PC-9 (cell line): ENCODE results near the gene TUBA4B. TPM values are rescaled to one million over a fixed set of nuclear protein-coding genes. Genes with fewer than 3 reads are reported as not detected.
A peak's percentile ranks its signal among the peaks of the same experiment; 100 is the strongest.

Experiments used
- BruUV-seq: library from RNA; stranded (reverse); fragments of 400-500 nt; replicated peaks from 2 replicates; lab custom pipeline; 2021; lab: Mats Ljungman, UMichigan
- CTCF ChIA-PET: fragments of 300-600 bp; sonication (Branson Sonifier 250); formaldehyde crosslinking; loops from one replicate; lab custom pipeline; 2022; ENCODE audit warnings: antibody characterized with exemption; lab: Charles Lee
- POLR2A ChIA-PET: fragments of 300-600 bp; sonication (Branson Sonifier 250); formaldehyde crosslinking; loops from one replicate; lab custom pipeline; 2022; ENCODE audit warnings: antibody characterized with exemption; ENCODE audit not compliant: unreplicated experiment; lab: Charles Lee
- DNase-seq, 2 experiments: peaks; one replicate each; pipeline versions ENCODE4 v3.0.0 to v3.0.0-alpha.2; 2015 to 2022; ENCODE audit warnings: mixed read lengths in 1 of 2
- H2AFZ ChIP-seq: fragments of 200-600 bp; sonication (generic); 2 replicates; pipeline ENCODE4 v1.8.1; 2017; ENCODE audit warnings: antibody characterized with exemption
- H3F3A ChIP-seq: fragments of 200-600 bp; sonication (generic); 2 replicates; pipeline ENCODE4 v1.8.1; 2017; ENCODE audit warnings: antibody characterized with exemption, mild to moderate bottlenecking, low read depth; ENCODE audit not compliant: insufficient read depth
- H3K27ac ChIP-seq: fragments of 200-600 bp; sonication (generic); 2 replicates; pipeline ENCODE4 v1.6.1; 2016; ENCODE audit warnings: mixed run types
- H3K27me3 ChIP-seq: fragments of 200-600 bp; sonication (generic); 2 replicates; pipeline ENCODE4 v1.6.1; 2016; ENCODE audit warnings: low read depth, mixed run types; ENCODE audit not compliant: insufficient read depth
- H3K36me3 ChIP-seq: fragments of 200-600 bp; sonication (generic); 2 replicates; pipeline ENCODE4 v1.6.1; 2016; ENCODE audit warnings: low read depth, mixed run types
- H3K4me1 ChIP-seq: fragments of 200-600 bp; sonication (generic); replicated peaks from 2 replicates; pipeline ENCODE4 v1.6.1; 2016; ENCODE audit warnings: mixed run types; ENCODE audit not compliant: insufficient read depth
- H3K4me2 ChIP-seq: fragments of 200-600 bp; sonication (generic); 2 replicates; pipeline ENCODE4 v1.6.1; 2017; ENCODE audit warnings: mixed run types
- H3K4me3 ChIP-seq: fragments of 200-600 bp; sonication (generic); 2 replicates; pipeline ENCODE4 v1.6.1; 2016; ENCODE audit warnings: mixed run types
- H3K79me2 ChIP-seq: fragments of 200-600 bp; sonication (generic); 2 replicates; pipeline ENCODE4 v1.6.1; 2017; ENCODE audit warnings: low read depth, mixed run types
- H3K9me2 ChIP-seq: fragments of 200-600 bp; sonication (generic); 2 replicates; pipeline ENCODE4 v1.8.1; 2017; ENCODE audit warnings: mild to moderate bottlenecking; ENCODE audit not compliant: insufficient read depth
- H3K9me3 ChIP-seq: fragments of 200-600 bp; sonication (generic); 2 replicates; pipeline ENCODE4 v1.8.1; 2016; ENCODE audit warnings: low read depth; ENCODE audit not compliant: insufficient read depth
- H4K20me1 ChIP-seq: fragments of 200-600 bp; sonication (generic); 2 replicates; pipeline ENCODE4 v1.8.1; 2017; ENCODE audit not compliant: insufficient read depth
- CTCF ChIP-seq: fragments of 200-600 bp; sonication (generic); conservative IDR thresholded peaks from 2 replicates; pipeline ENCODE4 v1.6.1; 2017; ENCODE audit warnings: mixed run types, antibody characterized with exemption, mild to moderate bottlenecking, moderate library complexity
- EZH2 ChIP-seq: fragments of 200-600 bp; sonication (generic); IDR thresholded peaks from 2 replicates; pipeline ENCODE4 v1.8.0; 2017; ENCODE audit warnings: antibody characterized with exemption, low read depth
- intact Hi-C: fragments of 100-400 bp; cut with micrococcal nuclease; formaldehyde crosslinking; loops from one replicate; pipeline ENCODE4 v1.10.0; 2022; ENCODE audit not compliant: unreplicated experiment
- total RNA-seq: library from RNA; stranded (reverse); gene quantifications from 2 replicates; pipeline ENCODE4 v1.2.3, GENCODE V29; 2021

TUBA4B gene
- total RNA-seq, 1 experiment from 2014 or later: not detected

DNA sequence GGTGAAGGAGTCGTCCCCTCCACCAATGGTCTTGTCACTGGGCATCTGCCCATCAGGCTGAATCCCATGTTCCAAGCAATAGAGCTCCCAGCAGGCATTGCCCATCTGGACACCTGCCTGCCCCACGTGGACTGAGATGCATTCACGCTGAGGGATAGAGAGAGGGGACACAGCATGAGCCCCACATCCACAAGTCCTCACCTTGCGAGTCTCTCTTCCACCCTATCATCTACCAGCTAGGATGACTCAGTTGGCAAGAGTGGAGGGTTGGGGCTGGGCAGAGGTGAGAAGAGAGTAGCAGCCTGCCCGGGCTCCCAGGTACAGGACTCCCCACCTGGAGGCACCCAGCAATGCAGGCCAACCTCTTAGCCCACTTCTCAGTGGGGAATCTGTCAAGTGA, 959 bp upstream of the TUBA4B start:
- Histone ChIP-seq H3K27ac (no peak overlapping the region), H3K4me1 (peaks cover 64% of the 10 kb centered on the region), H3F3A (peaks cover 44% of the 10 kb centered on the region), H3K4me2 (peak overlapping the region; percentile 84), H3K27me3 (no peaks in the 10 kb centered on the region), H3K9me3 (no peaks in the 10 kb centered on the region), H3K79me2 (peaks cover 36% of the 10 kb centered on the region), H3K36me3 (0 out of 2 replicates have a peak, but pooled peaks cover 9% of the 10 kb centered on the region), H3K9me2 (no peaks in the 10 kb centered on the region), H4K20me1 (no peaks in the 10 kb centered on the region), H2AFZ (no peak overlapping the region), H3K4me3 (peak overlapping the region; percentile 87; the same call in 1 of the 2 replicates)
- ChIA-PET POLR2A (interaction anchor here (0.6 to 0.7 kb wide), 2 partner anchors 28 to 126 kb away, joined by 3 to 10 read pairs; no protein-coding TSS in a partner anchor), CTCF (interaction anchor here (0.7 kb wide), 2 partner anchors 27 to 64 kb away, joined by 3 to 4 read pairs; partner anchors contain the start of gene DNAJB2)
- TF ChIP-seq EZH2: no peak
- TF ChIP-seq CTCF: no peak
- peak in 1 of 2 experiments; percentile 39 for DNase-seq
- intact Hi-C loops: no loop called here
- BruUV-seq: no TSS peak

DNA sequence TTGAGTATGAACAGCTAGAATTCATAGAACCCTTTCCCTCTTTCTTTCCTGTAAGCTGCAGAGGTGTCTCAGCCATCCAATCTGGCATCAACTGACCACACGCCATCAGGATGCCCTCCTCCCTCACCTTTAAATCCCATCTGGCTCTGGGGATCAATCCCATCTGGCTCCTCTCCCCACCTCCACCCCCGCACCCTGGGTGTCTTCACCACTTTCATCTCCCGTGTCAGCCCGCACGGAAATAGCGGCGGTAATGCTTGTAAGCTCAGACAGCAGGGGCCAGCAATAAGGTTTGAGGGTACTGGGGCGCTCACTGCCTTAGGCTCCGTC, 508 bp upstream of the TUBA4B start:
- H3K4me3 ChIP-seq: peak overlapping the region; percentile 87
- CTCF ChIA-PET: interaction anchor here (0.5 to 0.7 kb wide), 3 partner anchors 26 to 393 kb away, joined by 4 to 6 read pairs (median 4); partner anchors contain the start of gene DNAJB2
- no peak for DNase-seq
- H2AFZ ChIP-seq: peak overlapping the region; percentile 85; the same call in 1 of the 2 replicates
- no peak overlapping the region for H3K27ac ChIP-seq
- H4K20me1 ChIP-seq: no peaks in the 10 kb centered on the region
- BruUV-seq: no TSS peak
- H3K9me2 ChIP-seq: no peaks in the 10 kb centered on the region
- H3K9me3 ChIP-seq: no peaks in the 10 kb centered on the region
- peaks cover 60% of the 10 kb centered on the region for H3K4me1 ChIP-seq
- 0 out of 2 replicates have a peak, but pooled peaks cover 9% of the 10 kb centered on the region for H3K36me3 ChIP-seq
- POLR2A ChIA-PET: interaction anchor here (0.5 to 1.0 kb wide), 5 partner anchors 21 to 507 kb away, joined by 3 to 27 read pairs (median 9); no protein-coding TSS in a partner anchor
- H3K4me2 ChIP-seq: peak overlapping the region; percentile 84
- TF ChIP-seq EZH2 (no peak), CTCF (no peak)
- peaks cover 43% of the 10 kb centered on the region for H3F3A ChIP-seq
- intact Hi-C loops: no loop called here
- H3K27me3 ChIP-seq: no peaks in the 10 kb centered on the region
- peaks cover 32% of the 10 kb centered on the region for H3K79me2 ChIP-seq

- no peaks in the 10 kb centered on the region for H4K20me1 ChIP-seq
- peak within 1 kb of the TSS; percentile 43 for H3K27ac ChIP-seq
- peak within 1 kb of the TSS; percentile 84 for H3K4me2 ChIP-seq
- DNase-seq: peak; percentile 65 to 87
- BruUV-seq: no TSS peak
- TF ChIP-seq EZH2: no peak
- TF ChIP-seq CTCF: no peak
- intact Hi-C loops: loop anchor here (1.0 kb wide), 2 partner anchors 20 to 25 kb away; partner anchors contain the start of gene DNAJB2
- peak within 1 kb of the TSS; percentile 85 for H2AFZ ChIP-seq
- peaks cover 46% of the 10 kb centered on the region for H3K4me1 ChIP-seq
- peak within 1 kb of the TSS; percentile 87 for H3K4me3 ChIP-seq
- H3K9me3 ChIP-seq: no peaks in the 10 kb centered on the region
- ChIA-PET POLR2A (interaction anchor here (0.6 to 1.0 kb wide), 3 partner anchors 15 to 133 kb away, joined by 4 to 9 read pairs (median 8); partner anchors contain the start of gene DNPEP), CTCF (interaction anchor here (0.6 kb wide), 1 partner anchor 335 kb away, joined by 7 read pairs; no protein-coding TSS in a partner anchor)
- 0 out of 2 replicates have a peak, but pooled peaks cover 6% of the 10 kb centered on the region for H3K36me3 ChIP-seq
- no peaks in the 10 kb centered on the region for H3K27me3 ChIP-seq
- peaks cover 28% of the 10 kb centered on the region for H3F3A ChIP-seq
- H3K79me2 ChIP-seq: peaks cover 26% of the 10 kb centered on the region
- H3K9me2 ChIP-seq: no peaks in the 10 kb centered on the region
Measured at GRCh38 chr2:219253753-219254589, 928 bp downstream of the TUBA4B start, which contains the start of gene TUBA4A. TUBA4A (minus strand) TSS chr2:219253918; CDS start chr2:219253858, 60 bp downstream.
